Prostate gland (tissue), 2 donors: ENCODE results near the gene CHID1.

Experiments used
- POLR2AphosphoS5 ChIP-seq: sonication (generic); formaldehyde crosslinking; IDR thresholded peaks from one replicate; pipeline ENCODE4 v1.6.1; 2017; ENCODE audit warnings: antibody characterized with exemption
- TF ChIP-seq, protein P1 (sequence below), 4 experiments: fragments of 200-600 bp in 2 of 4; fragments of 450-650 bp in 2 of 4; sonication (generic) in 2 of 4; IDR thresholded peaks; 1 replicate in 3 of 4; 2 replicates in 1 of 4; pipeline ENCODE4 v1.5.1; 2016 to 2019; ENCODE audit warnings: antibody characterized with exemption in 4 of 4, mild to moderate bottlenecking in 2 of 4, moderate library complexity in 2 of 4

DNA sequence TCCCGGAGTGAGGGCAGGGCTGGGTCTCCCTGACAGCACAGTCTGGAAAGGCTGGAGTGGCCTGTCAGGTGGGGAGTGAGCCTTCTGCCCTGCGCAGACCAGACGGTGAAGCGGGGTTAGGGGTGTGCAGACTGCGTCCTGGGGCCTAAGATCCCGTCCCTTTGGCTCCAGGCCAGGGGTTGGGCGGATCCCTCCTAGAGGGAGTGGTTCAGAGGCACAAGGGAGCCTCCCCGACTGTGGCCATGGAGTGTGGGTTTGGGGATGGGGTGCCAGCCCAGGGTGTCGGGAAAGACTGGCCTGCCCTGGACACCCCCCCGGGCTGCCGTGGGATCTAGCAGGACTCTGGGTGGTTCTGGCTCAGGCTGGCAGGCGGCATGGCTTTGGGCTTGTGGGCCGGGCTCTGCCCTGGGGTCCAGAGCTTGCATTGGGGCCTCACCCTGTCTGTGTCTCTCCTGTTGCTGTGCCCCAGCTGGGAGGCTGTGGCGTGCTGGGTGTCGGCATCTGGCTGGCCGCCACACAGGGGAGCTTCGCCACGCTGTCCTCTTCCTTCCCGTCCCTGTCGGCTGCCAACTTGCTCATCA lies 48.4 kb downstream of the CHID1 start:
- TF ChIP-seq POLR2AphosphoS5: no peak
- TF ChIP-seq, protein P1, sequence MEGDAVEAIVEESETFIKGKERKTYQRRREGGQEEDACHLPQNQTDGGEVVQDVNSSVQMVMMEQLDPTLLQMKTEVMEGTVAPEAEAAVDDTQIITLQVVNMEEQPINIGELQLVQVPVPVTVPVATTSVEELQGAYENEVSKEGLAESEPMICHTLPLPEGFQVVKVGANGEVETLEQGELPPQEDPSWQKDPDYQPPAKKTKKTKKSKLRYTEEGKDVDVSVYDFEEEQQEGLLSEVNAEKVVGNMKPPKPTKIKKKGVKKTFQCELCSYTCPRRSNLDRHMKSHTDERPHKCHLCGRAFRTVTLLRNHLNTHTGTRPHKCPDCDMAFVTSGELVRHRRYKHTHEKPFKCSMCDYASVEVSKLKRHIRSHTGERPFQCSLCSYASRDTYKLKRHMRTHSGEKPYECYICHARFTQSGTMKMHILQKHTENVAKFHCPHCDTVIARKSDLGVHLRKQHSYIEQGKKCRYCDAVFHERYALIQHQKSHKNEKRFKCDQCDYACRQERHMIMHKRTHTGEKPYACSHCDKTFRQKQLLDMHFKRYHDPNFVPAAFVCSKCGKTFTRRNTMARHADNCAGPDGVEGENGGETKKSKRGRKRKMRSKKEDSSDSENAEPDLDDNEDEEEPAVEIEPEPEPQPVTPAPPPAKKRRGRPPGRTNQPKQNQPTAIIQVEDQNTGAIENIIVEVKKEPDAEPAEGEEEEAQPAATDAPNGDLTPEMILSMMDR (IDR thresholded peaks at IDR 0.05): no peak
